SK-N-SH (cell line): ENCODE measurements around the gene KIF19. TPM values are rescaled to one million over a fixed set of nuclear protein-coding genes. Genes with fewer than 3 reads are reported as not detected.

Source experiments
- CTCF ChIA-PET: fragments of 300-600, 350-600 bp; formaldehyde crosslinking; extraction: SDS; loops from one replicate; lab custom pipeline; 2021; lab: Yijun Ruan, JAX
- POLR2A ChIA-PET: fragments of 350-600 bp; sonication (Branson Sonifier 250); formaldehyde crosslinking; extraction: SDS; loops from one replicate; lab custom pipeline; 2020; ENCODE audit warnings: antibody characterized with exemption, inconsistent platforms; lab: Yijun Ruan, JAX
- DNase-seq: peaks from one replicate; pipeline ENCODE4 v3.0.0; 2012
- H2AFZ ChIP-seq: fragments of 200-600 bp; sonication (generic); 2 replicates; pipeline ENCODE4 v1.8.1; 2016; ENCODE audit warnings: antibody characterized with exemption, mild to moderate bottlenecking, low read depth
- H3F3A ChIP-seq: fragments of 200-600 bp; sonication (generic); replicated peaks from 2 replicates; pipeline ENCODE3; 2016; ENCODE audit warnings: antibody characterized with exemption, mild to moderate bottlenecking; ENCODE audit not compliant: insufficient read depth
- H3K27ac ChIP-seq, 2 experiments: fragments of 200-500 bp in 1 of 2; fragments of 200-600 bp in 1 of 2; sonication (Bioruptor generic) in 1 of 2; sonication (generic), shearing (Covaris generic) in 1 of 2; 2 replicates each; pipeline versions ENCODE4 v1.5.1 to v1.6.1; 2014 to 2016; ENCODE audit warnings: low read depth in 2 of 2, inconsistent platforms in 1 of 2, low read length in 1 of 2, mild to moderate bottlenecking in 1 of 2, mixed read lengths in 1 of 2
- H3K27me3 ChIP-seq: fragments of 200-600 bp; sonication (generic), shearing (Covaris generic); 2 replicates; pipeline ENCODE4 v1.6.1; 2016; ENCODE audit warnings: mixed run types; ENCODE audit not compliant: insufficient read depth
- H3K36me3 ChIP-seq, 2 experiments: fragments of 200-500 bp in 1 of 2; fragments of 200-600 bp in 1 of 2; sonication (Bioruptor generic) in 1 of 2; sonication (generic) in 1 of 2; replicated peaks in 1 of 2; 2 replicates each; pipeline versions ENCODE3 to v1.5.1; 2014 to 2016; ENCODE audit warnings: low read length in 1 of 2, mild to moderate bottlenecking in 1 of 2; ENCODE audit not compliant: insufficient read depth in 2 of 2, control insufficient read depth in 1 of 2
- H3K4me1 ChIP-seq, 2 experiments: fragments of 200-500 bp in 1 of 2; fragments of 200-600 bp in 1 of 2; sonication (Bioruptor generic) in 1 of 2; sonication (generic), shearing (Covaris generic) in 1 of 2; 2 replicates each; pipeline versions ENCODE4 v1.5.1 to v1.6.1; 2014 to 2016; ENCODE audit warnings: low read depth in 1 of 2, low read length in 1 of 2, mixed run types in 1 of 2; ENCODE audit not compliant: insufficient read depth in 2 of 2, control insufficient read depth in 1 of 2
- H3K4me2 ChIP-seq: fragments of 200-600 bp; sonication (generic), shearing (Covaris generic); 2 replicates; pipeline ENCODE4 v1.6.1; 2017; ENCODE audit warnings: mixed run types
- H3K4me3 ChIP-seq, 2 experiments: fragments of 200-500 bp in 1 of 2; fragments of 200-600 bp in 1 of 2; sonication (Bioruptor generic) in 1 of 2; sonication (generic), shearing (Covaris generic) in 1 of 2; 2 replicates each; pipeline versions ENCODE4 v1.5.1 to v1.8.1; 2014 to 2016; ENCODE audit warnings: low read depth in 2 of 2, inconsistent platforms in 1 of 2, low read length in 1 of 2, mild to moderate bottlenecking in 1 of 2, mixed read lengths in 1 of 2, moderate library complexity in 1 of 2
- H3K79me2 ChIP-seq: fragments of 200-600 bp; sonication (generic); 2 replicates; pipeline ENCODE4 v1.8.1; 2017; ENCODE audit warnings: mild to moderate bottlenecking; ENCODE audit not compliant: insufficient read depth
- H3K9ac ChIP-seq: fragments of 200-600 bp; sonication (generic); 2 replicates; pipeline ENCODE4 v1.6.1; 2017; ENCODE audit warnings: mixed run types
- H3K9me2 ChIP-seq: fragments of 200-600 bp; sonication (generic); 2 replicates; pipeline ENCODE4 v1.6.1; 2017; ENCODE audit warnings: mixed run types
- H3K9me3 ChIP-seq: fragments of 200-600 bp; sonication (generic); 2 replicates; pipeline ENCODE4 v1.6.1; 2017; ENCODE audit warnings: mixed run types, mild to moderate bottlenecking, moderate library complexity
- H4K20me1 ChIP-seq: fragments of 200-600 bp; sonication (generic); 2 replicates; pipeline ENCODE4 v1.6.1; 2017; ENCODE audit warnings: mild to moderate bottlenecking, mixed run types; ENCODE audit not compliant: insufficient read depth
- CHD2 ChIP-seq: fragments of 150-350 bp; IDR thresholded peaks from 2 replicates; pipeline ENCODE4 v1.6.1; 2018; ENCODE audit warnings: low read length; ENCODE audit not compliant: partially characterized antibody
- EP300 ChIP-seq, 2 experiments: IDR thresholded peaks; 2 replicates each; pipeline versions ENCODE4 v1.4.0 to v1.6.1; 2012; ENCODE audit warnings: borderline replicate concordance in 1 of 2, low read depth in 1 of 2, low read length in 1 of 2
- EZH2phosphoT487 ChIP-seq: fragments of 200-600 bp; sonication (generic); IDR thresholded peaks from 2 replicates; pipeline ENCODE4 v1.6.1; 2017; ENCODE audit warnings: low read depth, mixed run types, mild to moderate bottlenecking, antibody characterized with exemption, moderate library complexity, borderline replicate concordance
- FOXJ3 ChIP-seq: sonication (generic); formaldehyde crosslinking; IDR thresholded peaks from 2 replicates; pipeline ENCODE4 v1.5.1; 2020; ENCODE audit warnings: mild to moderate bottlenecking, missing genetic modification reagents
- GABPA ChIP-seq: IDR thresholded peaks from 2 replicates; pipeline ENCODE4 v1.4.0; 2012; ENCODE audit warnings: low read depth, mild to moderate bottlenecking
- NFIC ChIP-seq: IDR thresholded peaks from 2 replicates; pipeline ENCODE4 v1.4.0; 2012; ENCODE audit warnings: borderline replicate concordance
- TAF1 ChIP-seq: IDR thresholded peaks from 2 replicates; pipeline ENCODE4 v1.6.1; 2012; ENCODE audit warnings: low read depth, mild to moderate bottlenecking, low read length, moderate library complexity, borderline replicate concordance
- TEAD4 ChIP-seq: IDR thresholded peaks from 2 replicates; pipeline ENCODE4 v1.4.0; 2012; ENCODE audit warnings: mild to moderate bottlenecking, borderline replicate concordance; ENCODE audit not compliant: insufficient read depth
- WGBS: methylation state at CpG from one replicate; pipeline ENCODE4 v1.1.6; 2017; ENCODE audit warnings: low lambda C conversion rate; 5-methylcytosine and 5-hydroxymethylcytosine counted together
- polyA plus RNA-seq, 3 experiments: library from polyadenylated mRNA; depleted of rRNA; stranded (reverse); fragments of >200 nt; gene quantifications; 2 replicates each; pipeline ENCODE4 v1.2.3, GENCODE V29; 2012
- TF ChIP-seq, protein P1 (sequence below): fragments of 200-600 bp; sonication (generic); IDR thresholded peaks from 2 replicates; pipeline ENCODE4 v1.6.1; 2017; ENCODE audit warnings: antibody characterized with exemption, mild to moderate bottlenecking, moderate library complexity

Gene KIF19
- polyA plus RNA-seq, 1 of the 3 experiments (the other 2 are of a cell fraction), result not detected

DNA sequence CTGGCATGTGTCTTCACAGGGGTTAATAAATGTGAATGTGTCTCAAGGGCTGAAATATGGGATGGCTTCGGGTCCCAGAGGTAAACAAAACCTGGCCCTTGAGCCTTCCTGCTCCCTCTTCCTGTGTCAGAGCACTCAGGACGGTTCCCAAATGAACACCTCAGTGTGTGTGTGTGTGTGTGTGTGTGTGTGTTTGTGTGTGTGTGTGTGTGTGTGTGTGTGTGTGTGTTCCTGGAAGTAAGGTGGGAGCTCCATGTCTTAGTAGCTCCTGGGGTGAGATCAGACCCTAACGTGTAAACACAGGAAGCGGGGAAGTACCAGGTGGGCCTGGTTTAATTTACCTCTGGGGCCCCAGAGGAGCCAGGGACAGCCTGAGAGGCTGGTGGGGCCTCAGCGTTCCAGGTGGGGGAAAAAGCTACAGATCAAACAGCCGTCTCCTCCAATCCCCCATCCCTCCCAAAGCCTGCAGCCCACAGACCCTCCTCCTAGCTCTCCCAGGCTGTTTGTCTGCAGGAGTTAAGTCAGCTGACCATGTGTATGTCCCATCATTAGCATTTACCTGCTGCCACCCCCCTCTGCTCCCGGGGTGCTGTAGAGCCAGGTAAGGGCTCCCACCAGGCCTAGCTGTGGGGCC lies 6.1 kb downstream of the KIF19 start:
- H3K4me1 ChIP-seq, result no peaks in the 10 kb centered on the region
- H3F3A ChIP-seq, result no peaks in the 10 kb centered on the region
- H3K4me2 ChIP-seq, result no peak overlapping the region
- DNase-seq, result no peak
- no peaks in the 10 kb centered on the region for H3K79me2 ChIP-seq
- POLR2A ChIA-PET, result no interaction called here
- H3K4me3 ChIP-seq, result no peak overlapping the region
- TF ChIP-seq EP300 (IDR thresholded peaks at IDR 0.05; ENCODE audit: borderline replicate concordance in 1 of 2, low read depth in 1 of 2, low read length in 1 of 2), result no peak
- TF ChIP-seq GABPA, result no peak
- no peak for TF ChIP-seq FOXJ3 (CRISPR knock-in tag)
- no peak for TF ChIP-seq NFIC
- TF ChIP-seq TAF1, result no peak
- TF ChIP-seq, protein P1, sequence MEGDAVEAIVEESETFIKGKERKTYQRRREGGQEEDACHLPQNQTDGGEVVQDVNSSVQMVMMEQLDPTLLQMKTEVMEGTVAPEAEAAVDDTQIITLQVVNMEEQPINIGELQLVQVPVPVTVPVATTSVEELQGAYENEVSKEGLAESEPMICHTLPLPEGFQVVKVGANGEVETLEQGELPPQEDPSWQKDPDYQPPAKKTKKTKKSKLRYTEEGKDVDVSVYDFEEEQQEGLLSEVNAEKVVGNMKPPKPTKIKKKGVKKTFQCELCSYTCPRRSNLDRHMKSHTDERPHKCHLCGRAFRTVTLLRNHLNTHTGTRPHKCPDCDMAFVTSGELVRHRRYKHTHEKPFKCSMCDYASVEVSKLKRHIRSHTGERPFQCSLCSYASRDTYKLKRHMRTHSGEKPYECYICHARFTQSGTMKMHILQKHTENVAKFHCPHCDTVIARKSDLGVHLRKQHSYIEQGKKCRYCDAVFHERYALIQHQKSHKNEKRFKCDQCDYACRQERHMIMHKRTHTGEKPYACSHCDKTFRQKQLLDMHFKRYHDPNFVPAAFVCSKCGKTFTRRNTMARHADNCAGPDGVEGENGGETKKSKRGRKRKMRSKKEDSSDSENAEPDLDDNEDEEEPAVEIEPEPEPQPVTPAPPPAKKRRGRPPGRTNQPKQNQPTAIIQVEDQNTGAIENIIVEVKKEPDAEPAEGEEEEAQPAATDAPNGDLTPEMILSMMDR, result no peak
- no peak for TF ChIP-seq EZH2phosphoT487
- TF ChIP-seq, all 33 proteins: peak for 0
- no peaks in the 10 kb centered on the region for H3K9me2 ChIP-seq
- CTCF ChIA-PET, result interaction anchor here (0.8 to 2.2 kb wide), 8 partner anchors 12 to 325 kb away, joined by 3 to 9 read pairs (median 4); no protein-coding TSS in a partner anchor
- H3K36me3 ChIP-seq, result no peaks in the 10 kb centered on the region
- no peaks in the 10 kb centered on the region for H3K9me3 ChIP-seq
- no peak overlapping the region for H3K27ac ChIP-seq
- 47% methylated on average over 6 of the region's 7 CpGs for WGBS
- H3K27me3 ChIP-seq, result no peaks in the 10 kb centered on the region
- H4K20me1 ChIP-seq, result no peaks in the 10 kb centered on the region
- no peak overlapping the region for H2AFZ ChIP-seq
- no peak overlapping the region for H3K9ac ChIP-seq

- ChIA-PET POLR2A (no interaction called here), CTCF (interaction anchor here (0.7 to 2.2 kb wide), 8 partner anchors 12 to 324 kb away, joined by 3 to 9 read pairs (median 4); no protein-coding TSS in a partner anchor)
- no peaks in the 10 kb centered on the region for H3K36me3 ChIP-seq
- TF ChIP-seq TEAD4 (no peak), CHD2 (no peak), TAF1 (no peak)
- TF ChIP-seq, all 33 proteins: peak for 0
- H3K27me3 ChIP-seq, result no peaks in the 10 kb centered on the region
- H3K9me3 ChIP-seq, result no peaks in the 10 kb centered on the region
- H4K20me1 ChIP-seq, result no peaks in the 10 kb centered on the region
- H3K4me3 ChIP-seq, result no peak overlapping the region
- H3K4me1 ChIP-seq, result no peaks in the 10 kb centered on the region
- no peak overlapping the region for H3K4me2 ChIP-seq
- H3F3A ChIP-seq, result no peaks in the 10 kb centered on the region
- no peak overlapping the region for H2AFZ ChIP-seq
- no peaks in the 10 kb centered on the region for H3K9me2 ChIP-seq
- H3K79me2 ChIP-seq, result no peaks in the 10 kb centered on the region
- 43% methylated on average over 11 of the region's 11 CpGs for WGBS
- DNase-seq, result no peak
- no peak overlapping the region for H3K9ac ChIP-seq
- H3K27ac ChIP-seq, result no peak overlapping the region
Observed at GRCh38 chr17:74332763-74333283, 6.8 kb downstream of the KIF19 start.
